Ovary (tissue), 3 donors: ENCODE measurements around the gene NTRK2.

Experiments
- EP300 ChIP-seq: sonication (generic); formaldehyde crosslinking; IDR thresholded peaks from one replicate; pipeline ENCODE4 v1.6.1; 2017; ENCODE audit warnings: antibody characterized with exemption
- POLR2A ChIP-seq: fragments of 450-650 bp; IDR thresholded peaks from one replicate; pipeline ENCODE4 v1.6.1; 2017; ENCODE audit warnings: antibody characterized with exemption, mild to moderate bottlenecking, moderate library complexity
- TF ChIP-seq, protein P1 (sequence below), 3 donors: fragments of 450-650 bp in 2 of 3; fragments of 200-600 bp in 1 of 3; IDR thresholded peaks; one replicate each; pipeline versions ENCODE4 v1.5.1 to v1.8.0; 2016 to 2022; ENCODE audit warnings: antibody characterized with exemption in 3 of 3, mild to moderate bottlenecking in 1 of 3
- donor health status: DM: no; HTN: no; CAD: no.

DNA sequence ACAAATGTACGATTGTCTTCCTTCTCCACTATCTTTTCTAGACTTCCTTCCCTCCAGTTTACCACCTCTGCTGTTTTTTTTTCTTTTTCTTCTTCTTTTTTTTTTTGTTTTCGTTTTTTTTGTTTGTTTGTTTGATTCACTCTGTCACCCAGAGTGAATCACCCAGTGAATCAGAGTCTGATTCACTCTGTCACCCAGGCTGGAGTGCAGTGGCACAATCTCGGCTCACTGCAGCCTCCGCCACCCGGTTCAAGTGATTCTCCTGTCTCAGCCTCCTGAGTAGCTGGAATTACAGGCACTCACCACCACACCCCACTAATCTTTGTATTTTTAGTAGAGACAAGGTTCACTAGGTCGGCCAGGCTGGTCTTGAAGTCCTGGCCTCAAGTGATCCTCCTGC is 375.7 kb downstream of the NTRK2 start:
- no peak for TF ChIP-seq POLR2A
- TF ChIP-seq, protein P1, sequence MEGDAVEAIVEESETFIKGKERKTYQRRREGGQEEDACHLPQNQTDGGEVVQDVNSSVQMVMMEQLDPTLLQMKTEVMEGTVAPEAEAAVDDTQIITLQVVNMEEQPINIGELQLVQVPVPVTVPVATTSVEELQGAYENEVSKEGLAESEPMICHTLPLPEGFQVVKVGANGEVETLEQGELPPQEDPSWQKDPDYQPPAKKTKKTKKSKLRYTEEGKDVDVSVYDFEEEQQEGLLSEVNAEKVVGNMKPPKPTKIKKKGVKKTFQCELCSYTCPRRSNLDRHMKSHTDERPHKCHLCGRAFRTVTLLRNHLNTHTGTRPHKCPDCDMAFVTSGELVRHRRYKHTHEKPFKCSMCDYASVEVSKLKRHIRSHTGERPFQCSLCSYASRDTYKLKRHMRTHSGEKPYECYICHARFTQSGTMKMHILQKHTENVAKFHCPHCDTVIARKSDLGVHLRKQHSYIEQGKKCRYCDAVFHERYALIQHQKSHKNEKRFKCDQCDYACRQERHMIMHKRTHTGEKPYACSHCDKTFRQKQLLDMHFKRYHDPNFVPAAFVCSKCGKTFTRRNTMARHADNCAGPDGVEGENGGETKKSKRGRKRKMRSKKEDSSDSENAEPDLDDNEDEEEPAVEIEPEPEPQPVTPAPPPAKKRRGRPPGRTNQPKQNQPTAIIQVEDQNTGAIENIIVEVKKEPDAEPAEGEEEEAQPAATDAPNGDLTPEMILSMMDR (IDR thresholded peaks at IDR 0.05): no peak
- TF ChIP-seq EP300: no peak
